Esophagus squamous epithelium (tissue), 5 donors: Measurements from ENCODE around the gene EXPH5. TPM values are rescaled to one million over a fixed set of nuclear protein-coding genes. Genes with fewer than 3 reads are reported as not detected.
"Not testable (repeated sequence)": the region's sequence is repeated elsewhere in the genome, so short reads cannot be mapped to it uniquely, and the experiment has no call there.

Source experiments
- DNase-seq: peaks from one replicate; lab custom pipeline; 2025; lab: John Stamatoyannopoulos, UW
- H3K27ac ChIP-seq, 4 donors: fragments of 200-600 bp; sonication (generic); one replicate each; pipeline ENCODE4 v1.5.1; 2016 to 2019; ENCODE audit warnings: mild to moderate bottlenecking in 1 of 4
- H3K27me3 ChIP-seq, 4 donors: fragments of 200-600 bp; sonication (generic); 1 replicate in 3 of 4; 2 replicates in 1 of 4; pipeline versions ENCODE4 v1.5.1 to v1.6.0; 2017 to 2021; ENCODE audit warnings: antibody characterized with exemption in 1 of 4
- H3K36me3 ChIP-seq, 3 donors: fragments of 200-600 bp; sonication (generic); one replicate each; pipeline ENCODE4 v1.5.1; 2016 to 2019
- H3K4me1 ChIP-seq, 3 donors: fragments of 200-600 bp; sonication (generic); one replicate each; pipeline ENCODE4 v1.5.1; 2017 to 2019
- H3K4me3 ChIP-seq, 4 donors: fragments of 200-600 bp; sonication (generic); 1 replicate in 3 of 4; 2 replicates in 1 of 4; pipeline ENCODE4 v1.5.1; 2016 to 2019; ENCODE audit warnings: mild to moderate bottlenecking in 2 of 4, moderate library complexity in 1 of 4
- H3K9me3 ChIP-seq, 3 donors: fragments of 200-600 bp; sonication (generic); one replicate each; pipeline ENCODE4 v1.5.1; 2016 to 2019
- CTCF ChIP-seq, 6 experiments: fragments of 450-650 bp in 4 of 6; fragments of 200-600 bp in 2 of 6; sonication (generic) in 2 of 6; IDR thresholded peaks; one replicate each; pipeline ENCODE4 v1.5.1; 2016 to 2019; ENCODE audit warnings: antibody characterized with exemption in 6 of 6, mild to moderate bottlenecking in 4 of 6, moderate library complexity in 4 of 6
- POLR2A ChIP-seq, 4 donors: fragments of 450-650 bp; IDR thresholded peaks; one replicate each; pipeline ENCODE4 v1.6.1; 2017; ENCODE audit warnings: antibody characterized with exemption in 4 of 4, mild to moderate bottlenecking in 4 of 4, moderate library complexity in 3 of 4
- WGBS, 2 donors: methylation state at CpG; one replicate each; pipeline ENCODE4 v1.1.5; 2018; 5-methylcytosine and 5-hydroxymethylcytosine counted together
- intact Hi-C: fragments of 100-400 bp; cut with DNase I; formaldehyde crosslinking; loops from one replicate; pipeline ENCODE4 v1.15.0; 2022
- total RNA-seq, 4 donors: library from RNA; depleted of rRNA; stranded (reverse); fragments of >200 nt; gene quantifications; one replicate each; pipeline ENCODE4 v1.1.0, GENCODE V29; 2016
- donor health status: DM: yes; HTN: yes; CAD: no.

Gene EXPH5
- 10 to 100 TPM; 23.4 to 36.7 (median 26.7) TPM for total RNA-seq

GRCh38 chr11:108593214-108593922 is at the start of gene EXPH5:
EXPH5 (minus strand) TSS chr11:108593768; CDS start chr11:108593536, 232 bp downstream.
- H3K9me3 ChIP-seq, result no peaks in the 10 kb centered on the region
- WGBS, 2 donors, result 0 to 1% methylated on average over 28 to 34 of the region's 37 CpGs
- intact Hi-C loops, result no loop called here
- peak; percentile 23 for DNase-seq
- peak in 2 of 4 donors; percentile 34 to 63 for TF ChIP-seq POLR2A (IDR thresholded peaks at IDR 0.05)
- no peak for TF ChIP-seq CTCF (IDR thresholded peaks at IDR 0.05)
- peaks cover 3 to 43% (median 8%) of the 10 kb centered on the region in 3 donors for H3K4me1 ChIP-seq
- H3K4me3 ChIP-seq, result peak within 1 kb of the TSS; percentile 67 to 87 (median 79)
- no peaks in the 10 kb centered on the region for H3K36me3 ChIP-seq
- H3K27ac ChIP-seq, result peak within 1 kb of the TSS; percentile 91 to 97 (median 94)
- H3K27me3 ChIP-seq, result no peaks in the 10 kb centered on the region

GRCh38 chr11:108641752-108642151 is 48.2 kb upstream of the EXPH5 start:
- H3K27ac ChIP-seq, H3K9me3 ChIP-seq, DNase-seq, H3K27me3 ChIP-seq, H3K36me3 ChIP-seq, H3K4me3 ChIP-seq, H3K4me1 ChIP-seq: not testable (repeated sequence)
- intact Hi-C loops, result loop anchor here (10.0 kb wide), 2 partner anchors 177 to 417 kb away; partner anchors contain the start of genes ATM, C11orf65 and NPAT
- 67 to 80% methylated on average over 1 of the region's 1 CpG for WGBS, 2 donors

- no peaks in the 10 kb centered on the region for H3K36me3 ChIP-seq
- H3K27me3 ChIP-seq, result no peaks in the 10 kb centered on the region
- H3K9me3 ChIP-seq, result no peaks in the 10 kb centered on the region
- H3K27ac ChIP-seq, result no peak overlapping the region
- no peaks in the 10 kb centered on the region for H3K4me1 ChIP-seq
- no peak overlapping the region for H3K4me3 ChIP-seq
- DNase-seq, result no peak
- 85 to 92% methylated on average over 1 of the region's 1 CpG for WGBS, 2 donors
- no peak for TF ChIP-seq CTCF (IDR thresholded peaks at IDR 0.05)
- TF ChIP-seq POLR2A (IDR thresholded peaks at IDR 0.05), result no peak
- intact Hi-C loops, result no loop called here
Observed at GRCh38 chr11:108639146-108639545, 45.6 kb upstream of the EXPH5 start.

- H3K4me1 ChIP-seq, result no peaks in the 10 kb centered on the region
- no peak overlapping the region for H3K27ac ChIP-seq
- H3K4me3 ChIP-seq, result no peak overlapping the region
- no peak for DNase-seq
- H3K9me3 ChIP-seq, result no peaks in the 10 kb centered on the region
- 59 to 71% methylated on average over 2 of the region's 2 CpGs for WGBS, 2 donors
- no peaks in the 10 kb centered on the region for H3K36me3 ChIP-seq
- H3K27me3 ChIP-seq, result no peaks in the 10 kb centered on the region
- TF ChIP-seq POLR2A (IDR thresholded peaks at IDR 0.05) (no peak), CTCF (IDR thresholded peaks at IDR 0.05) (no peak)
- intact Hi-C loops, result no loop called here
Observed at GRCh38 chr11:108636222-108636621, 42.7 kb upstream of the EXPH5 start.

GRCh38 chr11:108635106-108635505 is 41.5 kb upstream of the EXPH5 start:
- DNase-seq, result no peak
- no peaks in the 10 kb centered on the region for H3K36me3 ChIP-seq
- H3K27ac ChIP-seq, result no peak overlapping the region
- intact Hi-C loops, result no loop called here
- no peaks in the 10 kb centered on the region for H3K4me1 ChIP-seq
- H3K9me3 ChIP-seq, result no peaks in the 10 kb centered on the region
- TF ChIP-seq CTCF (IDR thresholded peaks at IDR 0.05) (no peak), POLR2A (IDR thresholded peaks at IDR 0.05) (no peak)
- H3K4me3 ChIP-seq, result no peak overlapping the region
- no peaks in the 10 kb centered on the region for H3K27me3 ChIP-seq
